ENCODE results near the gene IVD.
"Not testable (repeated sequence)": the region's sequence is repeated elsewhere in the genome, so short reads cannot be mapped to it uniquely, and the experiment has no call there.

IVD gene

DNA sequence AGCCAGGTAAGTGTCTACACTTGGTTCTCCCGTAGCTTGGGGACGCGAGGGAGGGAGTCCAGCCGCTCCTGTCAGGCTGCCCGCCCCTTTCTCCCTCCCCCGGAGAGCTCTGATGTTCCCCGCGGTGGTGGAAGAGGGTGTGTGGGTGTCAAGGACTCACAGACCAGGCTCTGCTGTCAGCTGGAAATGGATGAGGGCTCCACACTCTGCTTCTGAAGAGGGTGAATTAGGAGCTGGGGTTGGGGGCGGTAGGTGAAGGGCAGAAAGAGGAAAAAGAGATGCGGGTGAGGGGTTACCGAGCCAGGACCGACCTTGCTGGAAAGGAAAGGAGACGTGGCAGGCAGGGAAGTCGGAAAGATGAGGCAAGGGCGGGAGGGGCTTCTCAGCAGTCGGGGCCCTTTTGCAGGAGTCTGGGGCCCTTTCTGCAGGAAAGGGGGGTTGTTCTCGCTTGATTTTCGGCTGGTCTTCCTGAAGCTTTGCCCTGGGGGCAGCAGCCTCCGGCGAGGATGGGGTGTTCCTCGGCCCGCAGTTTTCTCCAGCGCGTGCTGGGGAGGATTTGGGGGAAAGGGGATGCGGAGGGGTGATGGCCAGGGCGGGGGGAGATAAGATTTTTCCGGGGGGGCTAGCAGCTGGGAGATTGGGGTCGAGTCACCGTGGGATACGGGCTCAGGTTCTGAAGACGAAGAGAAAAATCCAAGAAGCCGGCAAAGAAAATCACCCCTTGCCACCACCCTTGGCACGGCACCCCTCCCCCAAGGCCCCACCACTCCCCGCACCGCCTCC is 34.6 kb downstream of the IVD start:
- peak; percentile 50 for DNase-seq (ENCODE audit: low spot score)

DNA sequence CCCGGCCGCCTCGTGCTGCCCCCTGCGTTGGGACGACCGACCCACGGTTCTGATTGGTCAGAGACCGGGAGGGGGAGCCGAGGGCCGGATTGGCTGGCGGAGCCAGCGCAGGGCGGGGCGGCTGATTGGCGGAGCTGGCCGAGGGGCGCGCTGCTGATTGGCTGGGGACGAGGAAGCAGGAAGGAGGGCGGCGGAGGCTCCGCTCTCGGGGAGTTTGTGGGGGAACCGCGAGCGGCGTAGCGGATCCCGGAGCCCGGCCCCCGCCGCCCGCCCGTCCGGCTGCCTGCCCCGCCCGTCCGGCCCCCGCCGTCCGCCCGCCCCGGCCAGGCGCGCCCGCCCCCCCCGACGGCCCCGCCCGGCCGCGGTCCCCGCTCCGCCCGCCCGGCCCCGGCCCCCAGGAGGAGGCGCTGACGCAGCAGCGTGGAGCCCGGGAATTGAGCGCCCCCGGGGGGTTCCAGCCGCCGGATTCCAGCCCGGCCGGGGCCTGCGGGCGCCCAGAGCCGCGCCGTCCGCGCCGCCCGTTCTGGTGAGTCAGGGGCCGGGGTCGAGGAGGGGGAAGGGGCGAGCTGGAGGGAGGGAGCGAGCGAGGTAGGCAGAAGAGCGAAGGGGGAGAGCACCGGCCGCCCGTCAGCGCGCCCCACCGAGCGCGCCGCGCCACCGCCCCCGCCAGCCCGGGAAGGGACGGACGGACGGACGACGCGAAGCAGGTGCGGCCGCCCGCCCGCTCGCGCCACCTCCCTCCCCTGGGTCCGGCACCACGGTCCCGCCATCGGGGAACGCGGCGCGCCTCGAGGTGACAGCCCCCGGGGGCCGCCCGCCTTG is 35.4 kb downstream of the IVD start, which contains the start of gene BAHD1:
BAHD1 (plus strand) TSS at position 211 of the 822 bp plus-strand sequence. CDS start 17,512 bp downstream, outside the sequence.
- DNase-seq (ENCODE audit: low spot score) = peak; percentile 100

DNA sequence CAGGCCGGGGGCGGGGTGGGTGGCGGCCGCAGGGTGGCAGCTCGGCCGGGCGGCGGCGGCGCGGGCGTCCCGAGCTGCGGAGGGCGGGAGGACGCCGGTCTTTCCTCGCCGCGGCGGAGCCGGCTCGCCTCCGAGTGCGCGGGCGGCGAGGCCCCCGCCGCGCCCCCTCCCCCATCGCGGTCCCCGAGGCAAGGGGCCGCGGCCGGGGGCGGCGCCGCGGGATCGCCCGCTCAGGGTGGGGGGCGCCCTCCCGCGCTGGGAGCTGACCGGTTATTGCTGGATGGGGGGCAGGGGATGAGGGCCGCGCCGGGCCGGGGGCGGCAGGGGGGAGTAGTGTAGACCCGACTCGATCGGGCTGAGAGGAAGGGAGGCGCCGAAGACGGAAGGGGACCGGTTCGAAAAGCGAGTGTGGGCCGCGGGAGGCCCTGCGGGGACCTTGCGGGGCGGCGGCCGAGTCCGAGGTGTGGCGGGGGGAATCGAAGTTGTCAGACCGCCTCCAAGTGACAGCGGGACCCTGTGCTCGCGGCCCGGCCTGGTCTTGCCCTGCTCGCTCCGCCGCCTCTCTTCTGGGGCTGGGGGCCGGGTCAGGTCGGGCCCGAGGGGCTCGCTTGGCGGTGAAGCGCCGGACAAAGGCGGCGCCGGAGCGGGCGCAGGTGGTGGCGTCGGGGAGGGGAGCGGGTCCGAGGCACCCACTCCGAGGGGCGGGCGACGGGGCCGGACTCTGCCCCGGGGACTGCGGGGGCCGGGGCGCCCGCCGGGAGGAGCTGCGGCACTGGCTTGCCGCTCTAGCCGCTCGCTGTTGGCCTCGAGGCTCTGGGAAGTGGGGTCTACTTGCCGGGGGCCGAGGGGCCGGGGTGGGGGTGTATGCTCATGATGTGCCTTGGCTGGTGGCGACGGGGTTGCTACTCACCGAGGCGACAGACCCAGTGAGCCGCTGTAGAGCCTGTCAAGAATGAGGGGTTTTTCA is 36.3 kb downstream of the IVD start:
- DNase-seq (ENCODE audit: low spot score) = no peak

DNA sequence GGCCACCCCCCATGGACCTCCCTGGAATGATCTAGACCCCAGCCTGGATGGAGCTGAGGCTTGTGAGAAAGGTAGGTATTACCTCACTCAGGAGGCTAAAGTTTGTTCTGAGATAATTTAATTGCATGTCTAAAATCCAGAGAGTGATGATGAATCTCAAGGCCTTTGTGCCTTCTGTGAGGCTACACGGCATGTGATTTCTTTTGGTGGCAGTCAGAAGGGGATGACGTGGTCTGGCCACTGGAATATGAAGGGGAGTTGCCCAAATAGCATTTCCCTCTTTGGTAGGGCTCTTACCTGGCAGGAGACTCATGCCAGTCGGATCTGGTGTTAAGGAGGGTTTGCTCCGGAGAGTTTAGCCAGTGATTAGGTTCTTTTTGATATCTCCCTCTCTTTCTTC is 37.7 kb downstream of the IVD start:
- no peak for DNase-seq (ENCODE audit: low spot score)

DNA sequence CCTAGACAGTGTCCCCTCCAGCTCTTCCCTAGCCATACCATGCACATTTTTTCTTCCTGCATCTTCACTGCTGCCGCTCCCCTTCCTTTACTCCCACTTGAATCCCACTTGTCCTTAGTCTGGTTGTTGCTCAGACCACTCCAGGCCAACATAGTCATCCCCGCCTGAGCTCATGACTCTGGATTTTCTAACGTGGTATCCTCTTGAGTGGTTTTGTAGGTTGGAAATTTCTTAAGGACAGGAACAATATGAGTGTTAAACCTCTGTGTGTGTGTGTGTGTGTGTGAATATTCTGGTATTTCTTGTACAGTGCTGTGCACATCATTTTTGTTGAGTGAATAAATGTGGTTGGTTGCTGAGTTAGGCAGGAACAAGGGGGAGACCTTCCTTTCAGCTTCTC is 38.3 kb downstream of the IVD start:
- DNase-seq (ENCODE audit: low spot score) = no peak

DNA sequence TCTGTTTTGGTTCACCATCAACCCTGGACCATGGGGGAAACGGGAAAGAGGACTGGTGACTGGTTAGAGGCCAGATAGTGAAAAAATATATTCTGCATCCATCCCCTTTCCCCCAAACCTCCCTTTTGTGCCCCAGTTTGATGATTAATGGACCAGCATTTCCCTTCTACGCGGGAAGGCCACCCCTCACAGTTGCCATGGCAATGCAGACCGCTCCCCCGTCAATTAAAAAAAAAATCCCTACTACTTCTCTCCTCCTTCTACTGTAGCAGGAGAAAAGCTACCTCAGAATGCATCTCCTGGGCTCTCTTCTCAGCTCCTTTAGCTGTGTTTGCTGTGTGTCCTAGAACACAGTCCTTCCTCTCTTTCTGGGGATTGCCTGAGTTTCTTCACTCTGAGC is 39.1 kb downstream of the IVD start:
- no peak for DNase-seq (ENCODE audit: low spot score)

DNA sequence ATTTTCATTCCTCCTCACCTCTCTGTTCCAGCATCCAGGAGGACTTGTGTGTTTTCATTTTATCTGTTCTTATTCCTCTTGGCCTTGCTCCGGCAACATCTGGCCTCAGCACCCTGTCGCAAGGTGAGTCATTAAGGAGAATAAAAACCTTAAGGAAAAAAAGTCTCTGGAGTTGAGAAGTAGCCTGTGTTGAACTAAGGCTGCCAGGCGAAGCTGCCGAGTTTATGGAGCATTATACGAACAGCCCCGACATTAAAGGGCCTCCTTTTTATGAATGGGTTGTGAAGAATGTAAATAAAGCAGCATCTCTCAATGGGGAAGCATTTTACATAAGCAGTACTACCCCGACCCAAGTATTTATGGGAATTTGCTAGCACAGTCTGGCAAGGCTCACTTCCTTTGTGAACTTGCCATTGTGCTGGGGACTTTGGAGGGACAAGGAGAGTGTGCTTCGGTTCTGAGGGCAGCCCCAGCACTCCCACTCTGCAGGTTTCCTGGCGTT is 39.9 kb downstream of the IVD start:
- no peak for DNase-seq (ENCODE audit: low spot score)

DNA sequence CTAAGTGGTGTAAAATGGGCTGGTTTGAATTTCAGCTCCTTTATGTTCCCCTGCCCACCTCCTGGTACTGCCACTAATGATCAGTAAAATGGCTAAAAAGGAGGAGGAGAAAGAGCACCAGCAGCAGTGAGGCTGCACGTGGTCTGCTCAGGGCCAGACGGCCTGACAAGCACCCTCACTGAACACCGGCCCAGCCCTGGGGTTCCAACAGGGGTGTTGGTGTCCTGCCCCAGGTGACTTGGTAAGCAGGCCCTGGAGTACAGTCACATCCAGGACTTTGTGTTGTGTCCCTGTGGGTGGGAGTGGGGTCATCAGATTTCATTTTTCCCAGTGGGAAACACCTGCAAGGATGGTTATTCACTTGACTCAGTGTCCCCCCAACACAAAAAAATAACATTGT is 40.5 kb downstream of the IVD start:
- no peak for DNase-seq (ENCODE audit: low spot score)

DNA sequence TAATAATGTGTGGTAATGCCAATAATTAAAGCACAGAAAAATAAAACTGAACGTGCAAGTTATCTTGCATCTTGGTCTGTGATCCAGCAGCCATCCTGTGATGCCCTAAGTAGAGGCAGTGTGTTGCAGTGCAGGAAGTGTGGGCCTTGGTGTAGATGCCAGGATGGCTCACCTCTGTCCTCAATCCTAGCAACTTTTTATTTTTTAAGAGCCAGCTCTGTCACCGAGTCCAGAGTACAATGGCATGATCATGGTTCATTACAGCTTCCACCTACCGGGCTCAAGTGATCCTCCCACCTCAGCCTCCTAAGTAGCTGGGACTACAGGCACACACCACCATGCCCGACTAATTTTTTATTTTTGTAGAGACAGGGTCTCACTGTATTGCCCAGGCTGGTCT is 42.8 kb downstream of the IVD start:
- DNase-seq (ENCODE audit: low spot score) = no peak

DNA sequence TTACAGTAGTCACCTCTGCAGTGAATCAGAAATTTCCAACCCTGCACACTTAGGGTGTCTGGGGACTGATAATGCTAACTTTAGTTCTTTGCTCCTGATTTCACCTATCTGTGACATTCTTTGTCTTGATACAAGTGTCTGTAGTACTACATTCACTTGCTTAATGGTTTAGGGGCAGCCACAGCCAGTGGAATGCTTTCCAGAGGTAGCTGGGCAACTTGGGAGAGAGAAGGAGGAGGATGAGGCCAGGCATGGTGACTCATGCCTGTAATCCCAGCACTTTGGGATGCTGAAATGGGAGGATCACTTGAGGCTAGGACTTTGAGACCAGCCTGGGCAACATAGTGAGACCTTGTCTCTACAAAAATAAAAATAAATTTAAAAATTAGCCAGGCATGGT is 43.7 kb downstream of the IVD start:
- DNase-seq (ENCODE audit: low spot score) = peak; percentile 54

DNA sequence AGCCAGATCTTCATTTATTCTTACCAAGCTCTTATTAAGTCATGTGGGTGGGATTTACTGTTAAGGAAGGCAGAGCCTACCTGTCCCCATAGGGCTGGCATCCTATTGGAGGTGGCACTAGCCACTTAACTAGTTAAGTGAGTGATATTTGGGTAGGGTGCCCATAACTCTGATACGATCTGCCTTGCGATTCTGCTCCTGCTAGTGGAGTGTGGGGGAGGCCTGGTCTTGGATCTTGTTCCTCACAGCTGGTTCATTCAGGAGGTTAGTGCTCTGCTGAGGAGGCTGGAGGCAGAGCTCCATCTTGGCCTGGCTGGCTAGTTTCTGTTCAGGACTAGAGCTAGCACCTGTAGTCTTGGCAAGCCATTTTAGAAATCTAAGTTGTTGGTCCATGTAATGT is 44.5 kb downstream of the IVD start:
- DNase-seq (ENCODE audit: low spot score) = no peak

DNA sequence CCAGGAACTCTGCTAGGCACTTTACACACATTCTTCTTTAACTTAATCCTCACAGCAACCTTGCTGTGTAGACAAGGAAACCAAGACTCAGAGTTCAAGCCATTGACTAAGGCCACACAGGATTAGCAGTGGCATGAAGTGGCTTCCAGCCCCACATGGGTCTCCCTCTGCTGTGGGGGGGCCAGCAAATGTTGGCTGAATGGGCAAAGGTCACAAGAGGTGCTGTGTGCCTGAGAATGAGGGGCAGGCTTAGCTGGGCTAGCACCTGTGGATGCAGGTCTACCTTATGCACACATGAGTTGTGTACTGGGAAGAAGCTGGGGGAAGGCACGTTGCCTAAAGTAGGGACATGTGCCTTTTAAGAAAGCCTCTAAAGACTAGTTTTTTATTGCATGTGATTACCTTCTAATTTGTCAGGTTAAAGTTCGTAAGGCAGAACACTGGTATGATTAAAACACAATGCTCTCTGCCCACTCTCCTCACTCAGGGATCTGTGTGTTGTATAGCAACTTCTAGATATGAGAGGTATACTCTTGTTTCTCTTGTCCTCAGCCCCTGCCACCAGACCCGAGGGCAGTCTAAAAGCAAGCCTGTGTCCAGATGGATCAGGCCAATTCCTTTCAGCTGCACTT is 46.0 kb downstream of the IVD start:
- DNase-seq (ENCODE audit: low spot score) = no peak

DNA sequence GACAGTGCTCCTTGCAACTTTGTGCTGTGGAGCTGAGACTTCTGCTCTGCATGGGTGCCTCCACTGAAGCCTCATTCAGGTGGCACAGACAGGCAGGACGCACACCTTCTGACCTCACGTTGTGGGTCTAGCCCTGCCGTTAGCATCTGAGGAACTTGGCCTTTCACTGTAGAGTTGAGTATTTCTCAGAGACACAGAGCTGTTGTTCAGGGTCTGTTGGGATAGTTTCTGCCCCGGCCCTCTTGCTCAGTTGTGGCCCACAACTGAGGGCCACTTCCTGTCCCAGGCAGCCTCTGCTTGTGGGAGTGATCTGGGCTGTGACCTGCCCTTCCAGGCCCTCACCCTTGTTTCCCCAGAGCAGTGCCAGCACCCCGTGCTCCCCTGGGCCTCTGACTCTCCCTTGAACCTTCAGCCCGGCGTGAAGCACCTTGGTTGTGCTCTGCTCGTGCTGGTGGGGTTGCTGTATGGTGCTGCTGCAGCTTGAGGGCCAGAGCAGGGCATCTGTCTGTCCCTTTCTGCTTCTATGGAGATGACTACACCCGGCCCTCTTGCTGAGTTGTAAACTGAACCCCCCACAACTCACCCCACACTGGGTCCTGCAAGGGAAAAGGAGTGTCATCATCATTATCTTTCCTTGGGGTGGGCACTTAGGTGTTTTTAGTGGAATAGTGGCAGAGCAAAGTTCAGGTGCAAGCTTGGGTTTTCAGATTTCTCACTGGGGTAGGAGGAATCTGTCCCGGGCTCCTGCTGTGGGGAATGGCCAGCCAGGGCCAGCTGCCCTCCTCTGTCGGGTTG is 46.9 kb downstream of the IVD start:
- DNase-seq (ENCODE audit: low spot score) = no peak

DNA sequence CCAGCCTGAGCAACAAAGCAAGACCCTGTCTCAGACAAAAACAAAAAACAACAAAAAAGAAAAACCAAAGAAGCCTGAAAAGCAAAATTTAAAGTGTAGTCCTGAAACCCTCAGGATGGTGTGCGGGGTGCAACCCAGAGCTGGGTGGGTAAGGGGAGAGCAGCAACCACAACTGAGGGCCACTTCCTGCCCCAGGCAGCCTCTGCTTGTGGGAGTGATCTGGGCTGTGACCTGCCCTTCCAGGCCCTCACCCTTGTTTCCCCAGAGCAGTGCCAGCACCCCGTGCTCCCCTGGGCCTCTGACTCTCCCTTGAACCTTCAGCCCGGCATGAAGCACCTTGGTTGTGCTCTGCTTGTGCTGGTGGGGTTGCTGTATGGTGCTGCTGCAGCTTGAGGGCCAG is 48.3 kb downstream of the IVD start:
- DNase-seq (ENCODE audit: low spot score) = not testable (repeated sequence)

DNA sequence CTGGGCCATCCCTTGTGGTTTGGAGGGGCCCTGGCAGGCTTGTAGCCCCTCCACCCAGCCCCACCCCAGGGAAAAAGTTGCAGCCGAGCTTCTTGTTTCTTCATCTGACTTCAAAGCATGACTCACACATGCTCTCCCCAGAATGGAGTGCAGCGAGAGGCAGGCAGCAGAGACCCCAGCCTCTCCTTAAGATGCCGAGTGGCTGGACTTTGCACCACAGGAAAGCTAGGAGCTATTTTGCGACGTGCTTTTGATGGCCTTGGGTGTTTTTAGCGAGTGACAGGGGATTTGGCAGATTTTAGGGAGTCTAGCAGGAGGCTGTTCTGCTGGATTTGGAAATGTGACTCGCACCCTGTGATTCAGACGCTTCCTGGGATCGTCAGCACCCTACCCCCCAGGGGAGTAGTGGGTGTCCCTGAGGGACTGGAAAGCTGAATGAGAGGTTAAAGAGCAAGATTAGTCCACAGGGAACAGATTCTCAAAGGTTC is 49.4 kb downstream of the IVD start:
- DNase-seq (ENCODE audit: low spot score) = peak; percentile 48

DNA sequence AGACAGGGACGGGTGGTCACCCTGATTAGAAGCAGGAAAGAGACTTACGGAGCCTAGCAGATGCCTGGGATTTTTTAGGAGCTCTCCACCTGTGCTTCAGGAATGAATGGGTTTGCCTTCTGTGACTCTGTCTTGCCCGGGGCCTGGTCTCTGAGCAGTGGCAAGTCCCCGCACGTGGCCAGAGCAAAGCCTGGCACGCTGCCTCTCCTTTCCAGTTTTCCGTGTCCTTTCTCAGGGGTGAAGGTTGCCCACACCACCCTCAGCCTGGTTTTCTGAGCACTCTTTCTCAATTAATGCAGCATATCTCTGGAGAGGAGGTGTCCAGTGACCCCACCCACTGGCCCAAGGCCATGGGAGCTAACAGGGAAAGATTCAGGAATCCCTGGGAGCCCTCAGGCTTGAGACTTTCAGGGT is 50.7 kb downstream of the IVD start:
- peak; percentile 16 for DNase-seq (ENCODE audit: low spot score)

DNA sequence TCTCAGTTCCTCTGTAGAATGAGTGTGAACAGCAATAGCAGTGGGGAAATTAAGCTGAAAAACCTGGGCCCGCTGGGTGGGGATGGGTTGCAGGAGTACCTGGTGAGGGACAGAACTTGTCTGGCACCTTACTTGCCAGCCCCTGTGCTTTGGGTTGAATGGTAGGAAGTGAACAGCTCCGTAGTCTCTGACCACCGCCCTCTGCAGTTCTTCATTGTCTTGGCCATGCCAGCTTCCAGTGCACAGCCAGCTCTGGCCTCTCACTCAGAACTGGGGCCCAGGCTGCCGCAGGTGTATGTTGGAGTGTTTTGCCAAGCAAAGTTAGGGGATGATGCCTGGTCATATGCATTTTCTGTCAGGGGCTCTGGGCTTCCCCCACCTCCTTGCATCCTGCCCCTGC is 51.1 kb downstream of the IVD start:
- DNase-seq (ENCODE audit: low spot score) = no peak

DNA sequence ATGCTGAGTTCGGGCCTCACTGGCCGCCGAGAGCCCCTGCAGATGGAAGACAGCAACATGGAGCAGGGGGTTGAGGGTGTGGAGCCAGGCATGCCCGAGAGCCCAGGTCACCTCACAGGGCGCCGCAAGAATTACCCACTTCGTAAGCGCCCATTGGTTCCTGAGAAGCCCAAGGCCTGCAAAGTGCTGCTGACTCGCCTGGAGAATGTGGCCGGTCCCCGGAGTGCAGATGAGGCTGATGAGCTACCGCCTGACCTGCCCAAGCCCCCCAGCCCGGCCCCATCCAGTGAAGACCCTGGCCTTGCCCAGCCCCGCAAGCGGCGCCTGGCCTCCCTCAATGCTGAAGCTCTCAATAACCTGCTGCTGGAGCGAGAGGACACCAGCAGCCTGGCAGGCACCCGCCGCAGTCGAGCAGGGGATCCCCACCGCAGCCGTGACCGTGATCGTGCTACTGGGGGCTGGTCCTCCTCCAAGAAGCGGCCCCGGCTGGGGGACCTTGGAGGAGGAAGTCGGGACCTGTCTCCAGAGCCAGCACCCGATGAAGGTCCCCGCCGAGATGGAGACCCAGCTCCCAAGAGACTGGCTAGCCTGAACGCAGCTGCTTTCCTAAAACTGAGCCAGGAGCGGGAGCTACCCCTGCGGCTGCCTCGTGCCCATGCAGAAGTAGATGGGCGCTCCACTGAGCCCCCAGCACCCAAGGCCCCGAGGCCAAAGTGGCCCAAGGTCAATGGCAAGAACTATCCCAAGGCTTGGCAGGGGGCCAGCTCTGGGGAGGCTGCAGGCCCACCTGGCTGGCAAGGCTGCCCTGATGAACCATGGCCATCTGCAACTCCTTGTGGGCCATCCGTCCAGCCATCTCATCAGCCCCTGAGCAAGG is 53.1 kb downstream of the IVD start:
- DNase-seq (ENCODE audit: low spot score) = no peak

DNA sequence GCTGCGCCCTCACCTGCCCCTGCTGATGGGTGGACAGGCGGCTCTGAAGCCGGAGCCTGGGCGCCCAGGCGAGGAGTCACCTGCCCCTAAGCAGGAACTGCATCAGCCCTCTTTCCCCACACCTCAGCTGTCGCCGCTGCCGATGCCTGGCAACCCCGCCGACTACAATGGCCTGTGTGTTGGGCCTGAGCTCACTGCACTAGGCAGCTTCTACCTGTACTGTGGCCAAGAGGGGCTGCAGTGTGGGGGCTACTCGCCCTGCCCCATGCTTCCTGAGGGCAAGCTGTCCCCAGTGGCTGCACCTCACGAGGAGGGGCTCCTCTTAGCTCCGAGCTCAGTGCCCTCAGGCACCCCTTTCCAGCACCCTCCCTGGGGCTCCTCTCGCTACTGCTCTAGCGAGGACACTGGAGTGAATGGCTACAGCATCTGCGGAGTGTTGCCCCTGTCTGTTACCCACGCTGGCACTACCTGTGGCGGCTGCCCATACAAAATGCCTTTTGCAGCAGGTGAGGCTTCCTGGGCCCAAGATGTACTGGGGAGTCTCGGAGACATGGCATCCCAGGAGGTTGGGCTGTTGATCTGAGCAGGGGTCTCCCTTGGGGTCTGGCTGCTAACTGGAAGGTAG is 53.9 kb downstream of the IVD start:
- DNase-seq (ENCODE audit: low spot score) = no peak
